Astrocyte of the cerebellum (primary cell): ENCODE results near the gene FHL2.

ENCODE experiments used
- DNase-seq: peaks from one replicate; pipeline ENCODE4 v3.0.0-alpha.2; 2011; ENCODE audit warnings: low read depth
- H3K4me3 ChIP-seq: 2 replicates; pipeline ENCODE4 v1.5.1; 2011; ENCODE audit warnings: mild to moderate bottlenecking, low read depth, low read length, moderate library complexity
- CTCF ChIP-seq: IDR thresholded peaks from 2 replicates; pipeline ENCODE4 v1.5.1; 2012; ENCODE audit warnings: low read length, low read depth, moderate library complexity, mild to moderate bottlenecking; ENCODE audit errors: missing control alignments
- in situ Hi-C: cut with HindIII; loops from 2 replicates; pipeline ENCODE4 v1.10.0; 2017; ENCODE audit warnings: low sequenced_read_pairs

The FHL2 gene

DNA sequence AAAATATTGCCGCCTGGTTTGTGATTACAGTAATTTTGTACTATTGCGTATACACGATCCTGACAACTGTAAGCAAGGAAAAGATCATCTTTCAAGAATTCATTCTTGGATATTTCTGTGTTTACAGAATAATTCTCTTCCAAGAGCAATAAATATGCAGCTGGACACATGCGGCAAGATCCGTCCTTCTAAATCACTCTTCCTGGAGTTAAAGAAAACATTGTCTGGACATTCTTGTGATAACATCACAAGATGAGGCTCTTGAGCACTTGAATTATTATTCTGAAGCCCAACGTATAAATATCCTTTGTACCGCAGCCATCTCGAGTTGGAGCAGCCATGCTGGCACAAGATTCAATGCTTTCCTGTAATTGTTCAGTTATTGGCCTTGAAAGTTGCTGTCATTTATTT is 9.9 kb downstream of the FHL2 start:
- in situ Hi-C loops: no loop called here
- H3K4me3 ChIP-seq: no peak overlapping the region
- TF ChIP-seq CTCF: no peak
- DNase-seq: peak; percentile 85

- no peak overlapping the region for H3K4me3 ChIP-seq
- no peak for DNase-seq
- no peak for TF ChIP-seq CTCF
- in situ Hi-C loops: no loop called here
These were observed 11.6 kb downstream of the FHL2 start for GRCh38 chr2:105387225-105387624.

DNA sequence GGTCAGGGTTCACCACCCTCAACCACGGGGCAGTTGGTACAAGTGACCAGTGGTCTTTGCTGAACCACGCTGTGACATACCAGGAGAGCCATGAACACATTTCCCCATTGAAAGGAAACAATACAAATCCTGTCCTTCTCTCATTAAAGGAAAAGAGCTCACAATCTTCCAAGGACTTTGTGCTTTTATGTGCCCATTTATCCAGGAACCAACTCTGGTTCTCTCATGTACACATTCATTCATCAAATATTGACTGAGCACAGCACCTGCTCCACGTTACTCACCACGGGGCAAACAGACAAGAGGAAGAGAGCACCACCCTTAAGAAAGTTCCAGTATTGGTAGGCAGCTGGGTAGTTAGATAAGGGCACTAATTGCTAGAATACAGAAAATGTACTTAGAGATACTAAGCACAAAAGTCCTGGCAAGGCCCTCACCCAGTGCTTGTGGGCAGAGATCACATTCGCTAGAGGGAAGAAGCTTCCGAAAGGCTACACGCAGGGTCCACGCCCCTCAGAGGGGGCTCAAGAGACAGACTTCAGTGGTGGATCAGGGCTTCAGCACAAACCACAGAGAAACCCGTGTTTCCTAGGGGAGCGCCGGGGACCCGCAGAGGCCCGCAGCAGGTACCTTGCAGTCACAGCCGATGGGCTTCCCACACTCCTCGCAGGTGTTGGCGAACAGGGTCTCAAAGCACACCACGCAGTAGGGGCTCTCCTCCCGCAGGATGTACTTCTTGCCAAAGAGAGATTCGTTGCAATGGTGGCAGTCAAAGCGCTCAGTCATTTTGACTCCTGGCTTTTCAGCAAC is 12.9 kb downstream of the FHL2 start:
- no peak for TF ChIP-seq CTCF
- in situ Hi-C loops: no loop called here
- no peak overlapping the region for H3K4me3 ChIP-seq
- DNase-seq: no peak

- DNase-seq: no peak
- no peak overlapping the region for H3K4me3 ChIP-seq
- in situ Hi-C loops: no loop called here
- no peak for TF ChIP-seq CTCF
These were observed 14.0 kb downstream of the FHL2 start for GRCh38 chr2:105384861-105385260.

GRCh38 chr2:105384216-105384615 is 14.6 kb downstream of the FHL2 start:
- in situ Hi-C loops: no loop called here
- DNase-seq: no peak
- TF ChIP-seq CTCF: no peak
- H3K4me3 ChIP-seq: no peak overlapping the region

DNA sequence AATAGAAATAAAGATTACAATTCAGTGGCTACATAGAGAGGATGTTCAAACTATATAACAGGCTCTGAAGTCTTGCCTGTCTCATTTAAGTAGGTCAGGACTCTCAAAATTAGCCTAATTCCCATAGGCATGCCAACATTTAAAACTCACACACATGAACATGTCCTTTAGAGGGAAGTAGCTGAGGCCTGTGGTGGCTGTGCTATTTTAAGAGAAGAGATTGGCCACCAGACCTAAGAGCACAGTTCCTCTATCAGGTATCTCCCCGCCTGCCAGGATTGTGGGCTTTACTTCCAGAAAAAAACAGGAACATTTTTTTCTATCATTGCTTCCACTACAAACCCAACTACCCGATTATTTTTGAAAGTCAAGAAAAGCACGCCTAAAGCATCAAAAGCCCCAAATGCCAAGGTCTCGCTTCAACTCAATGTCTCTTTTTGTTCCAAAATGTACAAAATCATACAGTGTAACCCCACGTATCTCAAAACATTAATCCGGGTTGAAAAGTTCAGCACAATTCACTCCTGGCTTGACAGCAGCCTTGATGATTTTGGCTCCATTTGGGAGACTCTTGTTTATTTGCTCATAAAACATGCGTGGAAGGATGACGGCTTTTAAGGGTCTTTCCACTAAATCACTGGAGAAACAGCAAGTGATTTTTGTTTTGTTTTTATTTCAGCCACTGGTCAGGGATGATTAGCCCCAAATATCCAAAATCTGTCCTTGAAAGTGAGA is 15.3 kb downstream of the FHL2 start:
- TF ChIP-seq CTCF: no peak
- no peak for DNase-seq
- in situ Hi-C loops: no loop called here
- no peak overlapping the region for H3K4me3 ChIP-seq
